Left hindlimb (tissue), 1 donor: Measurements from ENCODE around the gene PPEF2.
"Not testable (repeated sequence)": the region's sequence is repeated elsewhere in the genome, so short reads cannot be mapped to it uniquely, and the experiment has no call there.

Experiments used
- DNase-seq: peaks from one replicate; pipeline ENCODE4 v3.0.0-alpha.2; 2018

PPEF2 gene

GRCh38 chr4:75902352-75902751 is at the start of gene PPEF2:
PPEF2 (minus strand) TSS chr4:75902452; CDS start chr4:75896325, 6,127 bp downstream.
- no peak for DNase-seq

GRCh38 chr4:75950213-75950815 is 48.1 kb upstream of the PPEF2 start:
- DNase-seq, result no peak

GRCh38 chr4:75948822-75949444 is 46.7 kb upstream of the PPEF2 start:
- no peak for DNase-seq

- DNase-seq, result peak; percentile 74
These were observed 38.5 kb upstream of the PPEF2 start, which contains the start of gene NAAA for GRCh38 chr4:75940692-75941253. NAAA (minus strand) TSS chr4:75941013; CDS start chr4:75940949, 64 bp downstream.

GRCh38 chr4:75939890-75940691 is 37.8 kb upstream of the PPEF2 start:
- peak; percentile 75 for DNase-seq

- DNase-seq, result no peak
These were observed 33.4 kb upstream of the PPEF2 start for GRCh38 chr4:75935628-75936027.

- no peak for DNase-seq
These were observed 27.9 kb upstream of the PPEF2 start for GRCh38 chr4:75930152-75930551.

GRCh38 chr4:75924916-75925315 is 22.7 kb upstream of the PPEF2 start:
- not testable (repeated sequence) for DNase-seq

- no peak for DNase-seq
These were observed 22.1 kb upstream of the PPEF2 start for GRCh38 chr4:75924309-75924827.

GRCh38 chr4:75922588-75922987 is 20.3 kb upstream of the PPEF2 start:
- no peak for DNase-seq

GRCh38 chr4:75921910-75922309 is 19.7 kb upstream of the PPEF2 start:
- no peak for DNase-seq

- DNase-seq, result no peak
These were observed 18.1 kb upstream of the PPEF2 start for GRCh38 chr4:75920327-75920726.

- peak; percentile 48 for DNase-seq
These were observed 17.7 kb upstream of the PPEF2 start for GRCh38 chr4:75919920-75920319.

- DNase-seq, result no peak
These were observed 13.9 kb upstream of the PPEF2 start for GRCh38 chr4:75916091-75916661.

- no peak for DNase-seq
These were observed 10.7 kb upstream of the PPEF2 start for GRCh38 chr4:75912968-75913367.

- DNase-seq, result not testable (repeated sequence)
These were observed 8.6 kb upstream of the PPEF2 start for GRCh38 chr4:75910831-75911230.

- DNase-seq, result no peak
These were observed 7.2 kb upstream of the PPEF2 start for GRCh38 chr4:75909405-75909804.

GRCh38 chr4:75908555-75908954 is 6.3 kb upstream of the PPEF2 start:
- DNase-seq, result no peak

- DNase-seq, result no peak
These were observed 5.7 kb upstream of the PPEF2 start for GRCh38 chr4:75907966-75908365.

- DNase-seq, result no peak
These were observed 1.8 kb upstream of the PPEF2 start for GRCh38 chr4:75904076-75904475.

GRCh38 chr4:75898536-75898935 is 3.7 kb downstream of the PPEF2 start:
- no peak for DNase-seq

GRCh38 chr4:75895744-75896314 is 6.4 kb downstream of the PPEF2 start:
- no peak for DNase-seq

- no peak for DNase-seq
These were observed 9.7 kb downstream of the PPEF2 start for GRCh38 chr4:75892508-75892907.
